Measurements from ENCODE around the gene ZYX. TPM values are rescaled to one million over a fixed set of nuclear protein-coding genes. Genes with fewer than 3 reads are reported as not detected.
"Not testable (repeated sequence)": the region's sequence is repeated elsewhere in the genome, so short reads cannot be mapped to it uniquely, and the experiment has no call there.

ZYX gene
- total RNA-seq, 1 donor from 2014 or later = 162 TPM

- Histone ChIP-seq H3K4me3 (ENCODE audit: low read depth, low read length) (no peak overlapping the region), H3K27me3 (ENCODE audit: control insufficient read depth, insufficient read depth, low read length) (no peaks in the 10 kb centered on the region), H3K36me3 (ENCODE audit: control insufficient read depth, insufficient read depth, low read length) (no peaks in the 10 kb centered on the region)
- no peak for DNase-seq (ENCODE audit: low read depth)
- TF ChIP-seq, protein P1, sequence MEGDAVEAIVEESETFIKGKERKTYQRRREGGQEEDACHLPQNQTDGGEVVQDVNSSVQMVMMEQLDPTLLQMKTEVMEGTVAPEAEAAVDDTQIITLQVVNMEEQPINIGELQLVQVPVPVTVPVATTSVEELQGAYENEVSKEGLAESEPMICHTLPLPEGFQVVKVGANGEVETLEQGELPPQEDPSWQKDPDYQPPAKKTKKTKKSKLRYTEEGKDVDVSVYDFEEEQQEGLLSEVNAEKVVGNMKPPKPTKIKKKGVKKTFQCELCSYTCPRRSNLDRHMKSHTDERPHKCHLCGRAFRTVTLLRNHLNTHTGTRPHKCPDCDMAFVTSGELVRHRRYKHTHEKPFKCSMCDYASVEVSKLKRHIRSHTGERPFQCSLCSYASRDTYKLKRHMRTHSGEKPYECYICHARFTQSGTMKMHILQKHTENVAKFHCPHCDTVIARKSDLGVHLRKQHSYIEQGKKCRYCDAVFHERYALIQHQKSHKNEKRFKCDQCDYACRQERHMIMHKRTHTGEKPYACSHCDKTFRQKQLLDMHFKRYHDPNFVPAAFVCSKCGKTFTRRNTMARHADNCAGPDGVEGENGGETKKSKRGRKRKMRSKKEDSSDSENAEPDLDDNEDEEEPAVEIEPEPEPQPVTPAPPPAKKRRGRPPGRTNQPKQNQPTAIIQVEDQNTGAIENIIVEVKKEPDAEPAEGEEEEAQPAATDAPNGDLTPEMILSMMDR (IDR thresholded peaks at IDR 0.05; ENCODE audit: insufficient read depth, low read length, poor library complexity, severe bottlenecking) = no peak
These were observed 18.5 kb downstream of the ZYX start for GRCh38 chr7:143399642-143400041.

DNA sequence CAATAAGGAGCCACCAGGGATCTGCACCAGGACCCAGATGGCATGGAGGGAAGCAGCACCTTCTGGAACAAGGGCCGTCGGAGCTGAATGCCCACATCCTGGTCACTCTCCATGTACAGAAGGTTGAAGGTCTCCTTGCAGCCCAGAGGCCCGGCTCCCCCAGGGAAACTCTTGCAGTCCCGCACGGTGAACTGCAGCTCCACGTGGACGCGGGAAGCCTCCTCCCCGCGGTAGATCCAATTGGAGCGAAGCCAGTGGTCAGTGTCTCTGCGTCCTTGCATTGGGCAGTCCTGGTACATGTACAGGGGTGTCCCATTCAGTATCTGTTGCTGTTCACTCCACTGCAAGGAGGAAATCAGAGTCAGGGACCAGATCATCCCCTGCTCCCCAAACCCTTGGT is 20.1 kb downstream of the ZYX start:
- Histone ChIP-seq H3K4me3 (ENCODE audit: low read depth, low read length) (no peak overlapping the region), H3K27me3 (ENCODE audit: control insufficient read depth, insufficient read depth, low read length) (no peaks in the 10 kb centered on the region), H3K36me3 (ENCODE audit: control insufficient read depth, insufficient read depth, low read length) (no peaks in the 10 kb centered on the region)
- DNase-seq (ENCODE audit: low read depth) = no peak
- TF ChIP-seq, protein P1 (IDR thresholded peaks at IDR 0.05; ENCODE audit: insufficient read depth, low read length, poor library complexity, severe bottlenecking) = no peak

DNA sequence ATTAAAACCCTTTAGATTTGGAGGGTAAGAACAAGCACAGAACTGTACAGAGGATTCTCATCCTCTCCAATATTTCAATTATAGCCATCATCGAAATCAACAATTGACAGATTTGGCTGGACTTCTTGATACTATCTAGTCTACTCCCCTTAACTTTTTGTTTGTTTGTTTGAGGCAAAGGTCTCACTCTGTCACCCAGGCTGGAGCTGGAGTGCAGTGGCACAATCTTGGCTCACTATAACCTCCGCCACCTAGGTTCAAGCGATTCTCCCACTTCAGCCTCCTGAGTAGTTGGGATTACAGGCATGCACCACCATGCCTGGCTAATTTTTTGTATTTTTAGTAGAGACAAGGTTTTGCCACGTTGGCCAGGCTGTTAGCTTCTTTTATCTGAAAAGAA is 21.1 kb downstream of the ZYX start:
- not testable (repeated sequence) for H3K36me3 ChIP-seq (ENCODE audit: control insufficient read depth, insufficient read depth, low read length); H3K27me3 ChIP-seq (ENCODE audit: control insufficient read depth, insufficient read depth, low read length); H3K4me3 ChIP-seq (ENCODE audit: low read depth, low read length)

GRCh38 chr7:143405173-143406001 is 24.2 kb downstream of the ZYX start:
- no peaks in the 10 kb centered on the region for H3K36me3 ChIP-seq (ENCODE audit: control insufficient read depth, insufficient read depth, low read length)
- H3K4me3 ChIP-seq (ENCODE audit: low read depth, low read length) = no peak overlapping the region
- H3K27me3 ChIP-seq (ENCODE audit: control insufficient read depth, insufficient read depth, low read length) = peaks cover 3% of the 10 kb centered on the region
- DNase-seq (ENCODE audit: low read depth) = no peak
- TF ChIP-seq, protein P1 (IDR thresholded peaks at IDR 0.05; ENCODE audit: insufficient read depth, low read length, poor library complexity, severe bottlenecking) = no peak

More for the DNA sequence above, 21.1 kb downstream of the ZYX start:
- not testable (repeated sequence) for DNase-seq (ENCODE audit: low read depth)

DNA sequence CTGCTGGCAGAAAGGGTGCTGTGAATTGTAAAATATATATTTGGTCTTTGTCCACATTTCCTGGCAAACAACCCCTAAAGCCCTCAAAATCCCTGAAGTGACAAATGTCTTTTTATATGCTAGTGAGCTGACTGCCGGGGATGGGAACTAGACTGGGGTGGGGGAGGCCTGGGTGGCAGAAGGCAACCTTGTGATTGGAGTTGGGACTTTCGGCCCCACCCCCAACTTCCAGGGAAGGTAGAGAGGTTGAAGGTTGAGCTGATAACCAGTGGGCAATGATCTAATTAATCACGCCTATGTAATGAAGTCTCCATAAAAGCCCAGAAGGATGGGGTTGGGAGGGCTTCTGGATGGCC is 24.8 kb downstream of the ZYX start:
- H3K4me3 ChIP-seq (ENCODE audit: low read depth, low read length) = no peak overlapping the region
- TF ChIP-seq, protein P1 (IDR thresholded peaks at IDR 0.05; ENCODE audit: insufficient read depth, low read length, poor library complexity, severe bottlenecking) = no peak
- H3K36me3 ChIP-seq (ENCODE audit: control insufficient read depth, insufficient read depth, low read length) = no peaks in the 10 kb centered on the region
- DNase-seq (ENCODE audit: low read depth) = no peak
- peaks cover 3% of the 10 kb centered on the region for H3K27me3 ChIP-seq (ENCODE audit: control insufficient read depth, insufficient read depth, low read length)

GRCh38 chr7:143407287-143408251 is 26.4 kb downstream of the ZYX start:
- Histone ChIP-seq H3K36me3 (ENCODE audit: control insufficient read depth, insufficient read depth, low read length) (no peaks in the 10 kb centered on the region), H3K4me3 (ENCODE audit: low read depth, low read length) (peak overlapping the region; percentile 22), H3K27me3 (ENCODE audit: control insufficient read depth, insufficient read depth, low read length) (peaks cover 3% of the 10 kb centered on the region)
- TF ChIP-seq, protein P1 (IDR thresholded peaks at IDR 0.05; ENCODE audit: insufficient read depth, low read length, poor library complexity, severe bottlenecking) = no peak
- DNase-seq (ENCODE audit: low read depth) = no peak

Data from kidney epithelial cell (primary cell).